GM19025 (cell line): ENCODE results near the gene ZNF155.

ENCODE experiments used
- ATAC-seq: cut with Tn5 transposase; IDR thresholded peaks from one replicate; pipeline ENCODE4 v1.9.1; 2021; ENCODE audit warnings: mild to moderate bottlenecking, low read depth, moderate library complexity; ENCODE audit not compliant: unreplicated experiment

The ZNF155 gene

DNA sequence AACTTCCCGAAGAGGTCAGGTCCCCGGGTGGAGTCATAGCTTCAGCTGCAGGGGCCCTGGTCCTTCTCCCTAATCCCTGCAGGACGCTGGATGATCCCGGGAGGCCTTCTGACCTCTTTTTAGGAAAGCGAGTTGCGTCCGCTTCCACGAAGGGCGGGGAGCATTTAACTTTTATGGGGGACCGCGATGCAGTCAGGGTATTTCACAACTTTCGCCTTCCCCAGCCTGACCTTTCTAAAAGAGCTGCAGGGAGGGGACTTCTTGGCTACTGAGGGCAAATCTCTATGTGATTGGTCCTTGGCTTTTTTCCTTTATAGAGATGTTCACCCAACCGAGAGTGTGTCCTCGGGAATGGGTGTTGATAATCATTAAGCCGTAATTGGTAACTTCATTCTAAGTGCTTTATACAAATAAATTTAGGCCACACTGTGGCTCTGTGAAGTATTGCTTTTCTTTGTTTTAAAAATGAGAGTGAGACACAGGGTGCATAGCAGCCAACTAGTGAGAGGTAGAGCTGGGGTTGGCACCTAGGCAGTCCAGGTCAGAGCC is 19.5 kb downstream of the ZNF155 start:
- no peak for ATAC-seq

DNA sequence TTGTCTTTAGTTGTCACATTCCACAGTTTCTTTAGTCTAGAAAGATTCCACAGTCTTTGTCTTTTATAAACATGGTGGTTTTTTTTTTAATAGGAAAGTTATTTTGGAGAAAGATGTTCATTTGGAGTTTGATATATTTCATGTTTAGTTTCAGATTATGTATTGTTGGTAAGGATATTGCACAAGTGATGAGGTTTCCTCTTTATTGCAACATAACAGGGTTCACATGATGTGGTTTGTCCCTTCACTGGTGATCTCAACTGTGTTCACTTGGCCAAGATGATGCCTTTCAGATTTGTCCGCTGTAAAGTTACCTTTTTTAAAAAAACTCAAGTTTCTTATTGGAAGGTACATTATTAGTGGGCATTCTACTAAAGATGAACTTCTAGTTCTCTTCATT is 22.0 kb downstream of the ZNF155 start:
- no peak for ATAC-seq

DNA sequence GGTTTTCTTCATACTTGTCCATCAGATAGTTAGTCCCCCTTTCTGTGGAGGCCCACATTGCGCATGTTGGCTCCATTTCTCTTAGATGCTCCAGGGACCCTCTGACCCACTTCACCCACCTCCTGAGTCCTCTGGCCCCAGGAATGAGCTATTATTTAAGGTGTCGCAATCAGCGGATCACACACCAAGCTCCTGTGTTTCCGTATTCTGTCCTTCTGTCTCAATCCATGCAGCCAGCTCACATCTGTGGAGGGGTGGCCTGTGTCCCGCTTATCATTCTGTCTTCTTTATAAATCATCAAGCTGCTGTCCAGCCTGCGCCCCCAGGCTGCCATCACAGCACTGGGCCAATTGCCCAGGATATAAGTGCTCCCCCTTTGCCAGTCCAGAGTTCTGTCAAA is 23.5 kb downstream of the ZNF155 start:
- no peak for ATAC-seq

DNA sequence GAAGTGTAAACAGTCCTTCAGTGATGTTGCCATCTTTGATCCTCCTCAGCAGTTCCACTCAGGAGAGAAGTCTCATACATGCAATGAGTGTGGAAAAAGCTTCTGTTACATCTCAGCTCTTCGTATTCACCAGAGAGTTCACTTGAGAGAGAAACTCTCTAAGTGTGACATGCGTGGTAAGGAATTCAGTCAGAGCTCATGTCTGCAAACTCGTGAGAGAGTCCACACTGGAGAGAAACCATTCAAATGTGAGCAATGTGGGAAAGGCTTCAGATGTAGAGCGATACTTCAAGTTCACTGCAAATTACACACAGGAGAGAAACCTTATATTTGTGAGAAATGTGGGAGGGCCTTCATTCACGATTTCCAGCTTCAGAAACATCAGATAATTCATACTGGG is 26.5 kb downstream of the ZNF155 start:
- no peak for ATAC-seq

DNA sequence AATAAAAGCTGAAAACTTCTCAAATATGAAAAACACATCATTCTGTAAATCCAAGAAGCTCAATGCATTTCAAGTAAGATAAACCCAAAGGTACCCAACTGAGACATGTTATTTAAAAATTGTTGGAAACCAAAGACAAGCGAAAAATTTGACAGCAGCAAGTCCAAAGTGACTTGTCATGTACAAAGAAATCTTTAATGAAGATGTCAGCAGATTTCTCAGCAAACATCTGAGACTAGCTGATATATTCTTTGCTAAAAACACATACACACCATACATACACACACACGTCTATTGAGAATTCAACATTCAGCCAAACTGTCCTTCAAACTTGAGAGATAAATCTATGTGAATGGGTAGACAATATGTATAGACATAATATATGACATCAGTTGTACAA is 35.5 kb downstream of the ZNF155 start:
- no peak for ATAC-seq

DNA sequence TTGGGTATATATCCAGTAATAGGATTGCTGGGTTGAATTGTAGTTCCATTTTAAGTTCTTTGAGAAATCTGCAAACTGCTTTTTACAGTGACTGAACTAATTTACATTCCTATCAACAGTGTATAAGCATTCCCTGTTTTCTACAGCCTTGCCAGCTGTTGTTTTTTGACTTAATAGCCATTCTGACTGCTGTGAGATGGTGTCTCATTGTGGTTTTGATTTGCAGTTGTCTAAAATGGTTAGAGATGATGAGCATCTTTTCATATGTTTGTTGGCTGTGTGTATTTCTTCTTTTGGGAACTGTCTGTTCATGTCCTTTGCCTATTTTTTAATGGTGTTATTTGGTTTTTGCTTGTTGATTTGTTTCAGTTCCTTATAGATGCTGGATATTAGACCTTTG is 37.2 kb downstream of the ZNF155 start:
- ATAC-seq: no peak

DNA sequence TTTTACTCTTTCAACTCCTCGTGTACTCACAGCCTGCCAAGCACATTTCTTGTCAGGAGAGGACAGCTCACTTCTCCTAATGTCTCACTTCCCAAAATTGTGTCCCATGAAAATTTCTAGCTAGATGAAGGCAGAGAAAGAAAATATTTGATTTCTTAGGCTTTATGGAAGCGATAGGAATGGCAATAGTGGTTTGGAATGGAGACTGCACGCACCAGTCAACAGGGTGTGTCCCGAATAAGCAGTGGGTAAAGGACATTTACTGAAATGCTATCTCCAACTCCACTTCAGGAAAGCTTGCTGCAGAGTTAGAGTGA is 40.9 kb downstream of the ZNF155 start:
- no peak for ATAC-seq

DNA sequence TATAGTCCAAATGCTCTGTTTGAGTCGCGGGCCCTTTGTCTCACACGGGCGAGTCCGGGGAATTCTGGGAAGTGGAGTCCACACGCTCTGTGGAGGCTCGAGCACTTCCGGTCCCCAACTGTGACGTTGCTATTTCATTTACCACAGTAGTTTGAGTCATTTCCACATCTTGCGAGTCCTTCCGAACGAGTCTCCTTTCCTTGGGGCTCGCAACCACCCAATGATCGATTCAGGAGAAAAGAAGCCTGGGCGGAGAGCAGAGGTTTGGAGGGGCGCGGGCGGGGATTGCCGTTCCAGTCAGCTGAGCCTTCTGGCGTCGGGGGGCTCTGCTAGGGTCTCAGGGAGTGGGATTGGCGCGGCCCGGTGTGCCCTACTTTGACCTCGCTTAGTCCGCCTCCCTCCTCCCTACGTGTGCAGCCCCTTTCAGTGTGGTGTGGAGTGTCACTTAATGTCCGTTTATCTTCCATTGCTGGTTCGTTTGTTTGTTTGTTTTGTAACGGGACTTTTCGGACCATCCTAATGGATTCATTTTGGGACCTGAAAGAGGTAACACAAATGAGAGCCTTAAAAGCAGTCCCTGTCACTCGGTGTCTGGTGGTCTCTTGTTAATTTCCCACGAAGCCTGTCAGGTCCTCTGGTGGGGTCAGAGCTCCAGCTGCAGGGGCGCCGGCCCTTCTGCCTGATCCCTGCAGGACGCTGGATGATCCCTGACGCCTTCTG is 41.4 kb downstream of the ZNF155 start, which contains the start of gene ZNF222:
TSS of gene ZNF222 (plus strand) at position 163 of the 720 bp plus-strand sequence. CDS start at position 221, 58 bp downstream.
- peak; percentile 86 for ATAC-seq

DNA sequence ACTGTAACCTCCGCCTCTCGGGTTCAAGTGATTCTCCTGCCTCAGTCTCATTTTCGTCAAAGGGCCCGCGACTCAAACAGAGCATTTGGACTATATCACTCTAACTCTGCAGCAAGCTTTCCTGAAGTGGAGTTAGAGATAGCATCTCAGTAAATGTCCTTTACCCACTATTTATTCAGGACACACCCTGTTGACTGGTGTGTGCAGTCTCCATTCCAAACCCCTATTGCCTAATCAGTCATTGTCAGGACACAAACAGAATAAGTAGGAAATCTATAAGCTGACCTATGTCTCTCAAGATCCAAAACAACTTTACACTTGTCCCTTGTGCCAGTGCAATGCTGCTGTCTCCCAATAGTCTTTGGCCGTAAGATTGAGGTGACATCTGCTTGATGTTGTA is 42.6 kb downstream of the ZNF155 start:
- no peak for ATAC-seq

DNA sequence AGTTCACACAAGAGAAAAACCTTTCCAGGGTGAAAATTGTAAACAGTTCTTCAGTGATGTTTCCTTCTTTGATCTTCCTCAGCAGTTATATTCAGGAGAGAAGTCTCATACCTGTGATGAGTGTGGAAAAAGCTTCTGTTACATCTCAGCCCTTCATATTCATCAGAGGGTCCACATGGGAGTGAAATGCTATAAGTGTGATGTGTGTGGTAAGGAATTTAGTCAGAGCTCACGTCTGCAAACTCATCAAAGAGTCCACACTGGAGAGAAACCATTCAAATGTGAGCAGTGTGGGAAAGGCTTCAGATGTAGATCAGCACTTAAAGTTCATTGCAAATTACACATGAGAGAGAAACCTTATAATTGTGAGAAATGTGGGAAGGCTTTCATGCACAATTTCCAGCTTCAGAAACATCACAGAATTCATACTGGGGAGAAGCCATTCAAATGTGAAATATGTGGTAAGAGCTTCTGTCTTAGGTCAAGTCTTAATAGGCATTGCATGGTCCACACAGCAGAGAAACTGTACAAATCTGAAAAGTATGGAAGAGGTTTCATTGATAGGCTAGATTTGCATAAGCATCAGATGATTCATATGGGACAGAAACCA is 48.1 kb downstream of the ZNF155 start:
- no peak for ATAC-seq

DNA sequence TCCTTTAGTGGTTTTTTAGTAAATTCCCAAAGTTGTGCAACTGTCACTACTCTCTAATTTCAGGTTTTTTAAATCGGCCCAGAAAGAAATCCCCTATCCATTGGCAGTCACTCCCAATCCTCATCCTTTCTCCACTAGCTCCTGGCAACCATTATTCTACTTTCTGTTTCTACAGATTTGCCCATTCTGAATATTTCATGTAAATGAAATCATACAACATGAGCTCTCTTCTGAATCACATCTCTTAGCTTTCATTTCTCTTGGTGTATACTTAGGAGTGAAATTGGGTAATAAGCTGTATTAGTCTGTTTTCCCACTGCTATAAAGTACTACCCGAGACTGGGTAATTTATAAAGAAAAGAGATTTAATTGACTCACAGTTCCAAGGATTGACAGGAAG is 58.2 kb downstream of the ZNF155 start:
- no peak for ATAC-seq
